HepG2 (cell line): ENCODE data around the gene FXR2. TPM values are rescaled to one million over a fixed set of nuclear protein-coding genes. Genes with fewer than 3 reads are reported as not detected.

Experiments used
- AGO2 ChIP-seq: fragments of 200-400 bp; formaldehyde crosslinking; optimal IDR thresholded peaks from 2 replicates; pipeline ENCODE3; 2017; ENCODE audit warnings: mild to moderate bottlenecking, low read depth, low read length, moderate library complexity
- CAMTA2 ChIP-seq: sonication (generic); formaldehyde crosslinking; IDR thresholded peaks from 2 replicates; pipeline ENCODE4 v1.4.0; 2020; ENCODE audit warnings: mild to moderate bottlenecking, missing genetic modification reagents, borderline replicate concordance
- DDIT3 ChIP-seq: sonication (generic); formaldehyde crosslinking; IDR thresholded peaks from 2 replicates; pipeline ENCODE4 v1.4.0; 2020; ENCODE audit warnings: mild to moderate bottlenecking, missing genetic modification reagents
- DRAP1 ChIP-seq: IDR thresholded peaks from 2 replicates; pipeline ENCODE4 v1.6.1; 2016; ENCODE audit warnings: missing genetic modification reagents, missing compliant biosample characterization
- EED ChIP-seq: sonication (generic); formaldehyde crosslinking; IDR thresholded peaks from 2 replicates; pipeline ENCODE4 v1.5.0; 2020; ENCODE audit warnings: mild to moderate bottlenecking, missing genetic modification reagents
- ELF1 ChIP-seq: sonication (generic); formaldehyde crosslinking; IDR thresholded peaks from 2 replicates; pipeline ENCODE4 v1.4.0; 2020; ENCODE audit warnings: missing genetic modification reagents
- GABPB1 ChIP-seq: IDR thresholded peaks from 2 replicates; pipeline ENCODE4 v1.6.1; 2016; ENCODE audit warnings: mild to moderate bottlenecking, missing genetic modification reagents, moderate library complexity, missing compliant biosample characterization
- GATAD1 ChIP-seq: IDR thresholded peaks from 2 replicates; pipeline ENCODE4 v1.6.1; 2016; ENCODE audit warnings: missing genetic modification reagents, missing compliant biosample characterization
- HOXA3 ChIP-seq: sonication (generic); formaldehyde crosslinking; IDR thresholded peaks from 2 replicates; pipeline ENCODE4 v1.5.0; 2020; ENCODE audit warnings: missing genetic modification reagents
- HOXA7 ChIP-seq: sonication (generic); formaldehyde crosslinking; IDR thresholded peaks from 2 replicates; pipeline ENCODE4 v1.8.1; 2022; ENCODE audit warnings: mild to moderate bottlenecking, missing genetic modification reagents, moderate library complexity
- MAX ChIP-seq: IDR thresholded peaks from 2 replicates; pipeline ENCODE4 v1.6.1; 2012; ENCODE audit warnings: inconsistent platforms
- MLX ChIP-seq: IDR thresholded peaks from 2 replicates; pipeline ENCODE4 v1.6.1; 2016
- MYC ChIP-seq: sonication (generic); formaldehyde crosslinking; IDR thresholded peaks from 2 replicates; pipeline ENCODE4 v1.9.0; 2021; ENCODE audit warnings: missing genetic modification reagents, borderline replicate concordance
- PHF8 ChIP-seq: sonication (generic); formaldehyde crosslinking; IDR thresholded peaks from 2 replicates; pipeline ENCODE4 v1.5.0; 2020; ENCODE audit warnings: missing genetic modification reagents
- RCOR2 ChIP-seq: IDR thresholded peaks from 2 replicates; pipeline ENCODE4 v1.6.1; 2016; ENCODE audit warnings: missing biosample characterization, missing genetic modification reagents
- SAP130 ChIP-seq: IDR thresholded peaks from 2 replicates; pipeline ENCODE4 v1.6.1; 2016; ENCODE audit warnings: low read depth
- SP2 ChIP-seq: sonication (generic); formaldehyde crosslinking; IDR thresholded peaks from 2 replicates; pipeline ENCODE4 v1.5.1; 2020; ENCODE audit warnings: mild to moderate bottlenecking, missing genetic modification reagents
- SRY ChIP-seq: sonication (generic); formaldehyde crosslinking; IDR thresholded peaks from 2 replicates; pipeline ENCODE4 v1.8.0; 2022; ENCODE audit warnings: mild to moderate bottlenecking, missing genetic modification reagents
- XRCC5 ChIP-seq: fragments of 200-400 bp; formaldehyde crosslinking; optimal IDR thresholded peaks from 2 replicates; pipeline ENCODE3; 2017; ENCODE audit warnings: mild to moderate bottlenecking, low read length
- ZBTB1 ChIP-seq: sonication (generic); formaldehyde crosslinking; IDR thresholded peaks from 2 replicates; pipeline ENCODE4 v1.4.0; 2020; ENCODE audit warnings: missing genetic modification reagents, borderline replicate concordance
- ZC3H13 ChIP-seq: sonication (generic); formaldehyde crosslinking; IDR thresholded peaks from 2 replicates; pipeline ENCODE4 v1.8.1; 2023; ENCODE audit warnings: mild to moderate bottlenecking, missing genetic modification reagents, moderate library complexity
- ZFP1 ChIP-seq: IDR thresholded peaks from 2 replicates; pipeline ENCODE4 v1.6.1; 2016
- ZNF12 ChIP-seq: sonication (generic); formaldehyde crosslinking; IDR thresholded peaks from 2 replicates; pipeline ENCODE4 v1.5.0; 2020; ENCODE audit warnings: missing genetic modification reagents
- ZNF225 ChIP-seq: sonication (generic); formaldehyde crosslinking; IDR thresholded peaks from 2 replicates; pipeline ENCODE4 v1.4.0; 2020; ENCODE audit warnings: mild to moderate bottlenecking, missing genetic modification reagents
- ZNF335 ChIP-seq: sonication (generic); formaldehyde crosslinking; IDR thresholded peaks from 2 replicates; pipeline ENCODE4 v1.4.0; 2020; ENCODE audit warnings: missing genetic modification reagents
- ZNF609 ChIP-seq: sonication (generic); formaldehyde crosslinking; IDR thresholded peaks from 2 replicates; pipeline ENCODE4 v1.4.0; 2020; ENCODE audit warnings: mild to moderate bottlenecking, missing genetic modification reagents, borderline replicate concordance
- polyA plus RNA-seq, 8 experiments: library from polyadenylated mRNA; depleted of rRNA in 3 of 8; stranded (reverse) in 7 of 8; unstranded in 1 of 8; fragments of >200 nt; fragmentation: Illumina TruSeq in 4 of 8; extraction: Trizol in 4 of 8; gene quantifications; 2 replicates each; pipeline versions ENCODE4 v1.2.1 to v1.2.3, GENCODE V29; 2011 to 2016; ENCODE audit warnings: low read depth in 4 of 8, missing spikeins in 1 of 8, mixed read lengths in 1 of 8; ENCODE audit not compliant: insufficient read depth in 1 of 8
- total RNA-seq, 5 experiments: library from RNA; depleted of rRNA; stranded (reverse); fragments of >200 nt; fragmentation: Illumina TruSeq; extraction: Trizol; gene quantifications; 2 replicates each; pipeline ENCODE4 v1.2.3, GENCODE V29; 2016; ENCODE audit warnings: low read depth in 1 of 5

Gene FXR2
- total and polyA plus RNA-seq, 2 of the 13 experiments (the other 11 are each of a cell fraction or from before 2014, with no cell fraction given): 20.9 to 24.4 TPM

GRCh38 chr17:7557775-7558543 lies 56.7 kb downstream of the FXR2 start (continued):
- TF ChIP-seq RCOR2 (CRISPR knock-in tag) (no peak), SAP130 (CRISPR knock-in tag) (peak; percentile 75), HOXA3 (CRISPR knock-in tag) (peak; percentile 36; the same call in 1 of the 2 replicates), MAX (peak; percentile 54; the same call in 1 of the 2 replicates), SRY (no peak), ZNF609 (CRISPR knock-in tag) (0 out of 2 replicates have a peak, but pooled peaks have one; percentile 17), DRAP1 (peak; percentile 33; the same call in 1 of the 2 replicates), ELF1 (peak; percentile 83), ZNF12 (CRISPR knock-in tag) (no peak), XRCC5 (no peak), ZBTB1 (CRISPR knock-in tag) (no peak), ZNF335 (CRISPR knock-in tag) (no peak), MYC (CRISPR knock-in tag) (0 out of 2 replicates have a peak, but pooled peaks have one; percentile 26), EED (no peak), HOXA7 (no peak), ZC3H13 (CRISPR knock-in tag) (peak; percentile 78; the same call in 1 of the 2 replicates), MLX (CRISPR knock-in tag) (0 out of 2 replicates have a peak, but pooled peaks have one; percentile 22), PHF8 (CRISPR knock-in tag) (peak; percentile 64), DDIT3 (CRISPR knock-in tag) (no peak), GATAD1 (peak; percentile 13; the same call in 1 of the 2 replicates), ZFP1 (CRISPR knock-in tag) (0 out of 2 replicates have a peak, but pooled peaks have one; percentile 32), CAMTA2 (CRISPR knock-in tag) (0 out of 2 replicates have a peak, but pooled peaks have one; percentile 18), ZNF225 (0 out of 2 replicates have a peak, but pooled peaks have one; percentile 26), SP2 (no peak), GABPB1 (CRISPR knock-in tag) (peak; percentile 72), AGO2 (peak; percentile 69)
